Ovary (tissue), 3 donors: ENCODE measurements around the gene ZNF207.

ENCODE experiments used
- CTCF ChIP-seq, 3 donors: fragments of 450-650 bp in 2 of 3; fragments of 200-600 bp in 1 of 3; IDR thresholded peaks; one replicate each; pipeline versions ENCODE4 v1.5.1 to v1.8.0; 2016 to 2022; ENCODE audit warnings: antibody characterized with exemption in 3 of 3, mild to moderate bottlenecking in 1 of 3
- EP300 ChIP-seq: sonication (generic); formaldehyde crosslinking; IDR thresholded peaks from one replicate; pipeline ENCODE4 v1.6.1; 2017; ENCODE audit warnings: antibody characterized with exemption
- POLR2A ChIP-seq: fragments of 450-650 bp; IDR thresholded peaks from one replicate; pipeline ENCODE4 v1.6.1; 2017; ENCODE audit warnings: antibody characterized with exemption, mild to moderate bottlenecking, moderate library complexity
- donor health status: DM: no; HTN: no; CAD: no.

- no peak for TF ChIP-seq CTCF (IDR thresholded peaks at IDR 0.05)
- TF ChIP-seq POLR2A, result no peak
- TF ChIP-seq EP300, result no peak
These were observed 46.4 kb downstream of the ZNF207 start for GRCh38 chr17:32396343-32396742.
